Bladder microvascular endothelial cell (primary cell): ENCODE results near the gene TYW3. TPM values are rescaled to one million over a fixed set of nuclear protein-coding genes. Genes with fewer than 3 reads are reported as not detected.

Experiments used
- total RNA-seq: library from RNA; depleted of rRNA; stranded (reverse); fragments of >200 nt; gene quantifications from 2 replicates; pipeline ENCODE4 v1.2.3, GENCODE V29; 2014

The TYW3 gene
- total RNA-seq = 7.4 and 16.6 TPM in 2 replicates

GRCh38 chr1:74732960-74733603 is at the start of gene TYW3, which contains the start of gene CRYZ:
TYW3 (plus strand) TSS chr1:74733152; CDS start chr1:74733245, 93 bp downstream.
CRYZ (minus strand) TSS chr1:74733050; CDS start chr1:74724821, 8,229 bp downstream.

Other genes starting within 250 kb of the TYW3 start
- gene LRRC53, start 220.5 kb upstream of the TYW3 start, total RNA-seq = not detected in 2 replicates
- gene ERICH3, start 59.4 kb upstream of the TYW3 start, total RNA-seq = not detected in 2 replicates
- gene CRYZ, start 102 bp upstream of the TYW3 start, total RNA-seq = 16.0 and 20.7 TPM in 2 replicates